WTC11 (cell line): ENCODE data around the gene DNAAF1.

Experiments
- ATF6 ChIP-seq: sonication (generic); formaldehyde crosslinking; IDR thresholded peaks from 2 replicates; pipeline ENCODE4 v1.8.1; 2023; ENCODE audit warnings: mild to moderate bottlenecking, missing genetic modification reagents
- KAT7 ChIP-seq: sonication (generic); formaldehyde crosslinking; IDR thresholded peaks from 2 replicates; pipeline ENCODE4 v1.8.1; 2023; ENCODE audit warnings: missing genetic modification reagents, mild to moderate bottlenecking, borderline replicate concordance
- MAX ChIP-seq: sonication (generic); formaldehyde crosslinking; IDR thresholded peaks from 2 replicates; pipeline ENCODE4 v1.8.0; 2022; ENCODE audit warnings: mild to moderate bottlenecking, missing genetic modification reagents
- NFE2L1 ChIP-seq: sonication (generic); formaldehyde crosslinking; IDR thresholded peaks from 2 replicates; pipeline ENCODE4 v1.8.1; 2023; ENCODE audit warnings: missing genetic modification reagents
- TEAD4 ChIP-seq: sonication (generic); formaldehyde crosslinking; IDR thresholded peaks from 2 replicates; pipeline ENCODE4 v1.8.0; 2022; ENCODE audit warnings: mild to moderate bottlenecking, missing genetic modification reagents
- USF2 ChIP-seq: sonication (generic); formaldehyde crosslinking; IDR thresholded peaks from 2 replicates; pipeline ENCODE4 v1.8.1; 2023; ENCODE audit warnings: mild to moderate bottlenecking, missing genetic modification reagents, moderate library complexity
- TF ChIP-seq, protein P1 (sequence below): sonication (generic); formaldehyde crosslinking; IDR thresholded peaks from 2 replicates; pipeline ENCODE4 v1.8.0; 2022; ENCODE audit warnings: mild to moderate bottlenecking, missing genetic modification reagents
- TF ChIP-seq, protein P2 (sequence below): fragments of 250-450 bp; sonication (Bioruptor Pico); IDR thresholded peaks from 2 replicates; pipeline ENCODE4 v1.9.0; 2021; ENCODE audit warnings: mild to moderate bottlenecking
- TF ChIP-seq, protein P3 (sequence below): fragments of 200-600 bp; IDR thresholded peaks from 2 replicates; pipeline ENCODE4 v1.8.0; 2022; ENCODE audit warnings: antibody characterized with exemption

- no peak for TF ChIP-seq NFE2L1
- TF ChIP-seq, protein P1, sequence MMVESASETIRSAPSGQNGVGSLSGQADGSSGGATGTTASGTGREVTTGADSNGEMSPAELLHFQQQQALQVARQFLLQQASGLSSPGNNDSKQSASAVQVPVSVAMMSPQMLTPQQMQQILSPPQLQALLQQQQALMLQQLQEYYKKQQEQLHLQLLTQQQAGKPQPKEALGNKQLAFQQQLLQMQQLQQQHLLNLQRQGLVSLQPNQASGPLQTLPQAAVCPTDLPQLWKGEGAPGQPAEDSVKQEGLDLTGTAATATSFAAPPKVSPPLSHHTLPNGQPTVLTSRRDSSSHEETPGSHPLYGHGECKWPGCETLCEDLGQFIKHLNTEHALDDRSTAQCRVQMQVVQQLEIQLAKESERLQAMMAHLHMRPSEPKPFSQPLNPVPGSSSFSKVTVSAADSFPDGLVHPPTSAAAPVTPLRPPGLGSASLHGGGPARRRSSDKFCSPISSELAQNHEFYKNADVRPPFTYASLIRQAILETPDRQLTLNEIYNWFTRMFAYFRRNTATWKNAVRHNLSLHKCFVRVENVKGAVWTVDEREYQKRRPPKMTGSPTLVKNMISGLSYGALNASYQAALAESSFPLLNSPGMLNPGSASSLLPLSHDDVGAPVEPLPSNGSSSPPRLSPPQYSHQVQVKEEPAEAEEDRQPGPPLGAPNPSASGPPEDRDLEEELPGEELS (CRISPR knock-in tag), result no peak
- TF ChIP-seq, protein P2, sequence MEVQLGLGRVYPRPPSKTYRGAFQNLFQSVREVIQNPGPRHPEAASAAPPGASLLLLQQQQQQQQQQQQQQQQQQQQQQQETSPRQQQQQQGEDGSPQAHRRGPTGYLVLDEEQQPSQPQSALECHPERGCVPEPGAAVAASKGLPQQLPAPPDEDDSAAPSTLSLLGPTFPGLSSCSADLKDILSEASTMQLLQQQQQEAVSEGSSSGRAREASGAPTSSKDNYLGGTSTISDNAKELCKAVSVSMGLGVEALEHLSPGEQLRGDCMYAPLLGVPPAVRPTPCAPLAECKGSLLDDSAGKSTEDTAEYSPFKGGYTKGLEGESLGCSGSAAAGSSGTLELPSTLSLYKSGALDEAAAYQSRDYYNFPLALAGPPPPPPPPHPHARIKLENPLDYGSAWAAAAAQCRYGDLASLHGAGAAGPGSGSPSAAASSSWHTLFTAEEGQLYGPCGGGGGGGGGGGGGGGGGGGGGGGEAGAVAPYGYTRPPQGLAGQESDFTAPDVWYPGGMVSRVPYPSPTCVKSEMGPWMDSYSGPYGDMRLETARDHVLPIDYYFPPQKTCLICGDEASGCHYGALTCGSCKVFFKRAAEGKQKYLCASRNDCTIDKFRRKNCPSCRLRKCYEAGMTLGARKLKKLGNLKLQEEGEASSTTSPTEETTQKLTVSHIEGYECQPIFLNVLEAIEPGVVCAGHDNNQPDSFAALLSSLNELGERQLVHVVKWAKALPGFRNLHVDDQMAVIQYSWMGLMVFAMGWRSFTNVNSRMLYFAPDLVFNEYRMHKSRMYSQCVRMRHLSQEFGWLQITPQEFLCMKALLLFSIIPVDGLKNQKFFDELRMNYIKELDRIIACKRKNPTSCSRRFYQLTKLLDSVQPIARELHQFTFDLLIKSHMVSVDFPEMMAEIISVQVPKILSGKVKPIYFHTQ (CRISPR knock-in tag), result no peak
- TF ChIP-seq, protein P3, sequence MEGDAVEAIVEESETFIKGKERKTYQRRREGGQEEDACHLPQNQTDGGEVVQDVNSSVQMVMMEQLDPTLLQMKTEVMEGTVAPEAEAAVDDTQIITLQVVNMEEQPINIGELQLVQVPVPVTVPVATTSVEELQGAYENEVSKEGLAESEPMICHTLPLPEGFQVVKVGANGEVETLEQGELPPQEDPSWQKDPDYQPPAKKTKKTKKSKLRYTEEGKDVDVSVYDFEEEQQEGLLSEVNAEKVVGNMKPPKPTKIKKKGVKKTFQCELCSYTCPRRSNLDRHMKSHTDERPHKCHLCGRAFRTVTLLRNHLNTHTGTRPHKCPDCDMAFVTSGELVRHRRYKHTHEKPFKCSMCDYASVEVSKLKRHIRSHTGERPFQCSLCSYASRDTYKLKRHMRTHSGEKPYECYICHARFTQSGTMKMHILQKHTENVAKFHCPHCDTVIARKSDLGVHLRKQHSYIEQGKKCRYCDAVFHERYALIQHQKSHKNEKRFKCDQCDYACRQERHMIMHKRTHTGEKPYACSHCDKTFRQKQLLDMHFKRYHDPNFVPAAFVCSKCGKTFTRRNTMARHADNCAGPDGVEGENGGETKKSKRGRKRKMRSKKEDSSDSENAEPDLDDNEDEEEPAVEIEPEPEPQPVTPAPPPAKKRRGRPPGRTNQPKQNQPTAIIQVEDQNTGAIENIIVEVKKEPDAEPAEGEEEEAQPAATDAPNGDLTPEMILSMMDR, result no peak
- no peak for TF ChIP-seq TEAD4 (CRISPR knock-in tag)
- no peak for TF ChIP-seq KAT7 (CRISPR knock-in tag)
- TF ChIP-seq MAX (CRISPR knock-in tag), result no peak
- no peak for TF ChIP-seq USF2
- no peak for TF ChIP-seq ATF6 (CRISPR knock-in tag)
Observed at GRCh38 chr16:84176192-84177053, 31.3 kb downstream of the DNAAF1 start.
